ENCODE results near the gene HIPK2. TPM values are rescaled to one million over a fixed set of nuclear protein-coding genes. Genes with fewer than 3 reads are reported as not detected.
A peak's percentile ranks its signal among the peaks of the same experiment; 100 is the strongest.

HIPK2 gene
- polyA plus RNA-seq, 2 donors = 4.2 to 7.8 TPM

- H3K4me3 ChIP-seq (ENCODE audit: low read depth in 1 of 2, low read length in 2 of 2) = no peak overlapping the region
- peaks cover 6 to 18% of the 10 kb centered on the region in 2 donors for H3K4me1 ChIP-seq (ENCODE audit: control insufficient read depth in 2 of 2, insufficient read depth in 2 of 2, low read length in 1 of 2)
- peak overlapping the region in 1 of 2 donors; percentile 35 for H3K27ac ChIP-seq (ENCODE audit: low read depth in 2 of 2, low read length in 1 of 2)
- H3K9me3 ChIP-seq (ENCODE audit: control insufficient read depth in 2 of 2, insufficient read depth in 1 of 2, low read depth in 1 of 2, low read length in 1 of 2) = no peaks in the 10 kb centered on the region
- no peaks in the 10 kb centered on the region for H3K27me3 ChIP-seq (ENCODE audit: control insufficient read depth in 1 of 2, insufficient read depth in 2 of 2, low read length in 2 of 2)
- peaks cover 2 to 21% of the 10 kb centered on the region in 2 donors for H3K36me3 ChIP-seq (ENCODE audit: control insufficient read depth in 2 of 2, insufficient read depth in 2 of 2, low read length in 1 of 2)
- 75 to 78% methylated on average over 5 of the region's 5 CpGs for WGBS, 2 donors
Measured at GRCh38 chr7:139703487-139704307, 74.1 kb downstream of the HIPK2 start.

DNA sequence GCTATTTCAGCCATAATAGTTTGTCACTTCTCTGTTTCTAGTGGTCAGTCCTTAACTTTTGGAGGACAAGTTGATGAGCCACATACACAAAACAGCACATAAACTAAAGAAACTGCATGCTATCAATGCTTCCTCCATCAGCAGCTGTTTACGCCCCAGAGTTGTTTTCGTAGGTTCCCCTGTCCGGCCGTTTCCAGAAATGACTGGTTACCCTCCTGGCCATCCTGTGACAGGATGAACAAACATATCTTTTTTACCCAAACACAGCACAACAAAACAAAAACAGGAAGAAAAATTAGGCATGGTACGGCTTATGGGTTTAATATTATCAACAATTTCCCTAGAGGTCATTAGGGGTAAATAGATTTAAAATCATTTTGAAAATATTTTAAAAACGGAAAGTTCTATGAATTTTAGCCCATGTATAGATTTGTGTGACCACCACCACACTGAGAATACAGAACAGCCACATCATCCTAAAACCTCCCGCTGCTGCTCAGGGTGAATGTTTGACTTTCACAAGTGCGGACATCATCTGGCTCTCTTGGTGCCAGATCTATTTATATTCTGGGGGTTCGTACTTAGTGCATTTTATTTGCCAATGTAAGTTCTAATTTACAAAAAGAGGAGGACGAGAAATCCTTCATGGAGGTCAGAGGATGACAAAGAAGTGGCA is 74.8 kb downstream of the HIPK2 start:
- Histone ChIP-seq H3K27ac (ENCODE audit: low read depth in 2 of 2, low read length in 1 of 2) (no peak overlapping the region), H3K4me3 (ENCODE audit: low read depth in 1 of 2, low read length in 2 of 2) (no peak overlapping the region), H3K9me3 (ENCODE audit: control insufficient read depth in 2 of 2, insufficient read depth in 1 of 2, low read depth in 1 of 2, low read length in 1 of 2) (no peaks in the 10 kb centered on the region), H3K36me3 (ENCODE audit: control insufficient read depth in 2 of 2, insufficient read depth in 2 of 2, low read length in 1 of 2) (peaks cover 2 to 21% of the 10 kb centered on the region in 2 donors), H3K4me1 (ENCODE audit: control insufficient read depth in 2 of 2, insufficient read depth in 2 of 2, low read length in 1 of 2) (peaks cover 6 to 18% of the 10 kb centered on the region in 2 donors), H3K27me3 (ENCODE audit: control insufficient read depth in 1 of 2, insufficient read depth in 2 of 2, low read length in 2 of 2) (no peaks in the 10 kb centered on the region)
- 69 to 76% methylated on average over 10 of the region's 10 CpGs for WGBS, 2 donors

GRCh38 chr7:139702313-139702731 is 75.5 kb downstream of the HIPK2 start:
- 38 to 40% methylated on average over 8 of the region's 8 CpGs for WGBS, 2 donors
- Histone ChIP-seq H3K4me1 (ENCODE audit: control insufficient read depth in 2 of 2, insufficient read depth in 2 of 2, low read length in 1 of 2) (peaks cover 6 to 18% of the 10 kb centered on the region in 2 donors), H3K9me3 (ENCODE audit: control insufficient read depth in 2 of 2, insufficient read depth in 1 of 2, low read depth in 1 of 2, low read length in 1 of 2) (no peaks in the 10 kb centered on the region), H3K4me3 (ENCODE audit: low read depth in 1 of 2, low read length in 2 of 2) (no peak overlapping the region), H3K36me3 (ENCODE audit: control insufficient read depth in 2 of 2, insufficient read depth in 2 of 2, low read length in 1 of 2) (peaks cover 2 to 21% of the 10 kb centered on the region in 2 donors), H3K27me3 (ENCODE audit: control insufficient read depth in 1 of 2, insufficient read depth in 2 of 2, low read length in 2 of 2) (no peaks in the 10 kb centered on the region), H3K27ac (ENCODE audit: low read depth in 2 of 2, low read length in 1 of 2) (no peak overlapping the region)

GRCh38 chr7:139701908-139702307 is 75.9 kb downstream of the HIPK2 start:
- no peaks in the 10 kb centered on the region for H3K9me3 ChIP-seq (ENCODE audit: control insufficient read depth in 2 of 2, insufficient read depth in 1 of 2, low read depth in 1 of 2, low read length in 1 of 2)
- H3K27me3 ChIP-seq (ENCODE audit: control insufficient read depth in 1 of 2, insufficient read depth in 2 of 2, low read length in 2 of 2) = no peaks in the 10 kb centered on the region
- H3K36me3 ChIP-seq (ENCODE audit: control insufficient read depth in 2 of 2, insufficient read depth in 2 of 2, low read length in 1 of 2) = peaks cover 2 to 17% of the 10 kb centered on the region in 2 donors
- no peak overlapping the region for H3K4me3 ChIP-seq (ENCODE audit: low read depth in 1 of 2, low read length in 2 of 2)
- WGBS, 2 donors = 49 to 54% methylated on average over 12 of the region's 12 CpGs
- peaks cover 6 to 18% of the 10 kb centered on the region in 2 donors for H3K4me1 ChIP-seq (ENCODE audit: control insufficient read depth in 2 of 2, insufficient read depth in 2 of 2, low read length in 1 of 2)
- H3K27ac ChIP-seq (ENCODE audit: low read depth in 2 of 2, low read length in 1 of 2) = no peak overlapping the region

GRCh38 chr7:139700505-139701235 is 77.1 kb downstream of the HIPK2 start:
- H3K27ac ChIP-seq (ENCODE audit: low read depth in 2 of 2, low read length in 1 of 2) = no peak overlapping the region
- no peaks in the 10 kb centered on the region for H3K27me3 ChIP-seq (ENCODE audit: control insufficient read depth in 1 of 2, insufficient read depth in 2 of 2, low read length in 2 of 2)
- peaks cover 2 to 12% of the 10 kb centered on the region in 2 donors for H3K36me3 ChIP-seq (ENCODE audit: control insufficient read depth in 2 of 2, insufficient read depth in 2 of 2, low read length in 1 of 2)
- H3K4me3 ChIP-seq (ENCODE audit: low read depth in 1 of 2, low read length in 2 of 2) = no peak overlapping the region
- H3K4me1 ChIP-seq (ENCODE audit: control insufficient read depth in 2 of 2, insufficient read depth in 2 of 2, low read length in 1 of 2) = peaks cover 6 to 18% of the 10 kb centered on the region in 2 donors
- 85% methylated on average over 16 of the region's 16 CpGs for WGBS, 2 donors
- H3K9me3 ChIP-seq (ENCODE audit: control insufficient read depth in 2 of 2, insufficient read depth in 1 of 2, low read depth in 1 of 2, low read length in 1 of 2) = no peaks in the 10 kb centered on the region

DNA sequence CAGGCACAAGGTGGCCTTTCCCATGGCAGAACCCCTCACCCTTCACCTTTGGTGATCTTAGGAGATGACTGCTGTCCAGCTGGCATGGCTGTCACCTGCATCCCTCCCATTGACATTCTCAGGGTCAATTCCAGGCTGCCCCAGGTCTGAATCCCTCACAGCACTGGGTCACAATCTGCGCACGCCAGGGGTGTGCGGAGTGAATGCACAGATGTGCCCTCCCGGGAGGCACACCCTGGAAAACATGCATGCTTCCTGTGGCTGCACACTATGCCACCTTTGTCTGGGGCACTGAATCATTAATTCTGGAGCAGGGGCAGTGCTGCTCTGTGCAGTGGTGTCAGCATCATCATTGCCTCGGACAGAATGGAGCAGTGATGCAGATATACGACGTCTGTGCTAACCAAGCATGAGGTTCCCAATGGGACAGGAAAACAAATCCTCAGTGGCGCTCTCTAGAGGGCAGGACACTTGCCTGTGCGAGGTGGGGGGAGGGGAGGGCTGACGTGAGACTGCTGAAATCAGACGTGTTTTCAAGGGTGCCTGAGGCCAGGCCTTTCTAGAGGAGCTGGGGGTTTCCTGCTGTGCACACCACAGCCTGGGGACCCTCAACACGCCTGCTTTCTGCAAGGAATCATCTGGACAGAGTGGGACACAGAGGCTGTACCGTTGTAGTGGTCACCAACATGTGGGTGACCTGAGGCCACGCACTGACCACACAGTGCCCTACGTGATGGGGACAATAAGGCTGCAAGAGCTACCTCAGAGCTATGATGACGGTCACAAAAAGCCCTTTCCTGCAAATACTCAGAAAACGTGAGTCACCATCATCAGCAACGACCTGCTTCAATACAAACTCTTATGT is 77.9 kb downstream of the HIPK2 start:
- H3K9me3 ChIP-seq (ENCODE audit: control insufficient read depth in 2 of 2, insufficient read depth in 1 of 2, low read depth in 1 of 2, low read length in 1 of 2) = no peaks in the 10 kb centered on the region
- H3K4me3 ChIP-seq (ENCODE audit: low read depth in 1 of 2, low read length in 2 of 2) = no peak overlapping the region
- H3K4me1 ChIP-seq (ENCODE audit: control insufficient read depth in 2 of 2, insufficient read depth in 2 of 2, low read length in 1 of 2) = peaks cover 5 to 18% of the 10 kb centered on the region in 2 donors
- no peaks in the 10 kb centered on the region for H3K27me3 ChIP-seq (ENCODE audit: control insufficient read depth in 1 of 2, insufficient read depth in 2 of 2, low read length in 2 of 2)
- WGBS, 2 donors = 85 to 86% methylated on average over 18 of the region's 18 CpGs
- H3K36me3 ChIP-seq (ENCODE audit: control insufficient read depth in 2 of 2, insufficient read depth in 2 of 2, low read length in 1 of 2) = peaks cover 2 to 12% of the 10 kb centered on the region in 2 donors
- no peak overlapping the region for H3K27ac ChIP-seq (ENCODE audit: low read depth in 2 of 2, low read length in 1 of 2)

DNA sequence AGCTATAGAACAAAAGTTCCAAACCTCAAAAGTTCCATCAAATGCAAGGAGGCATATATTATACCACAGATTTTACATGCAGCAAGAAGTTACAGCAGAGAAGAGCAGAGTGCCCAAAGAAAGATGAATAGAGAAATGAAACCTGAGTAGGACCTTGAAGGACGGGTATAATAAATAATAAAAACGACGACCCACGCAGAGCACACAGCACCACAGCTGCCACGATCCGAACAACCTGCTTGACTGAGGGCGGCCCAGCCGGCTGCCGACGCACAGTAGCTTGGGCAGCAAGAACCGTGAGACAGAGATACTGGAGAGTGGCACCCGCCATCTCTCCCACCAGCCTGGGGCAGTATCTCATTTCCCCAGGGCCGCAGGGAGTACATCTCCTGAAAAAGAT is 79.0 kb downstream of the HIPK2 start:
- Histone ChIP-seq H3K4me3 (ENCODE audit: low read depth in 1 of 2, low read length in 2 of 2) (no peak overlapping the region), H3K4me1 (ENCODE audit: control insufficient read depth in 2 of 2, insufficient read depth in 2 of 2, low read length in 1 of 2) (peaks cover 3 to 10% of the 10 kb centered on the region in 2 donors), H3K27ac (ENCODE audit: low read depth in 2 of 2, low read length in 1 of 2) (no peak overlapping the region), H3K27me3 (ENCODE audit: control insufficient read depth in 1 of 2, insufficient read depth in 2 of 2, low read length in 2 of 2) (no peaks in the 10 kb centered on the region), H3K9me3 (ENCODE audit: control insufficient read depth in 2 of 2, insufficient read depth in 1 of 2, low read depth in 1 of 2, low read length in 1 of 2) (no peaks in the 10 kb centered on the region), H3K36me3 (ENCODE audit: control insufficient read depth in 2 of 2, insufficient read depth in 2 of 2, low read length in 1 of 2) (peaks cover 2 to 9% of the 10 kb centered on the region in 2 donors)
- WGBS, 2 donors = 95 to 96% methylated on average over 13 of the region's 13 CpGs

DNA sequence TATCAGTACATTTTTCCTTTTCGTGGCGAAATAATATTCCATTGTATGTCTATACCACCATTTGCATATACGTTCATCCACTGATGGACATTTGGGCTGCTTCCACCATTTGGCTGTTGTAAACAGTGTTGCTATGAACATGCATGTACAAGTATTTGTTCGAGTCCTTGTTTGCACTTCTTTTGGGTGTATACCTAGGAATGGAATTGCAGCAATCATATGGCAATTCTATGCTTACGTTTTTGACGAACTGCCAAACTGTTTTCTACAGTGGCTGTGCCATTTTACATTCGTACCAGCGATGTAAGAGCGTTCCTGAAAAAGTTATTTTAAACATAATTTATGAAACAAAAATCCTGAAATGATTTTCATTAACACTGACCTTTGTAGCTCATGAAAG is 79.5 kb downstream of the HIPK2 start:
- no peaks in the 10 kb centered on the region for H3K27me3 ChIP-seq (ENCODE audit: control insufficient read depth in 1 of 2, insufficient read depth in 2 of 2, low read length in 2 of 2)
- H3K4me3 ChIP-seq (ENCODE audit: low read depth in 1 of 2, low read length in 2 of 2) = no peak overlapping the region
- 68 to 80% methylated on average over 9 of the region's 9 CpGs for WGBS, 2 donors
- no peaks in the 10 kb centered on the region for H3K9me3 ChIP-seq (ENCODE audit: control insufficient read depth in 2 of 2, insufficient read depth in 1 of 2, low read depth in 1 of 2, low read length in 1 of 2)
- no peak overlapping the region for H3K27ac ChIP-seq (ENCODE audit: low read depth in 2 of 2, low read length in 1 of 2)
- peaks cover 2 to 9% of the 10 kb centered on the region in 2 donors for H3K36me3 ChIP-seq (ENCODE audit: control insufficient read depth in 2 of 2, insufficient read depth in 2 of 2, low read length in 1 of 2)
- H3K4me1 ChIP-seq (ENCODE audit: control insufficient read depth in 2 of 2, insufficient read depth in 2 of 2, low read length in 1 of 2) = peaks cover 5 to 9% of the 10 kb centered on the region in 2 donors

DNA sequence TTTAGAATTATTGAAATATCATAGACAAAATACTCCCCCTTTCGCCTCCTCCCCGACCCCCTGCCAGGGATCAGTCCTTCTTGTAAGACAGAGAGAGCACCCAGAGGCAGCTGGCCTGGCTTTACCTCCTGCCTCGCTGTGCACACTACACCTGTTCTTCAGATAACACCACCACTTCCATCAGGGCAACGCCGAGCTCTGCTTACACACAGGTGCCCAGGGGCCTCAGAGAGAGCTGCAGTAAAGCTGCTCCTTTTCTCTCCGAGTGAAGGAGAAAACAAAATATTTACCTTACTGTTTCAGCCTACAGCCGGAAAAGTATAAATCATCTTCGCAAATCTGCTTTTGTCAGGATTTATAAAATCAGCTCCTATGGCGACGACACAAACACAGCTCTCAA is 80.7 kb downstream of the HIPK2 start:
- Histone ChIP-seq H3K4me1 (ENCODE audit: control insufficient read depth in 2 of 2, insufficient read depth in 2 of 2, low read length in 1 of 2) (peaks cover 5 to 9% of the 10 kb centered on the region in 2 donors), H3K27me3 (ENCODE audit: control insufficient read depth in 1 of 2, insufficient read depth in 2 of 2, low read length in 2 of 2) (no peaks in the 10 kb centered on the region), H3K4me3 (ENCODE audit: low read depth in 1 of 2, low read length in 2 of 2) (no peak overlapping the region), H3K27ac (ENCODE audit: low read depth in 2 of 2, low read length in 1 of 2) (no peak overlapping the region), H3K36me3 (ENCODE audit: control insufficient read depth in 2 of 2, insufficient read depth in 2 of 2, low read length in 1 of 2) (peaks cover 0 to 9% of the 10 kb centered on the region in 2 donors), H3K9me3 (ENCODE audit: control insufficient read depth in 2 of 2, insufficient read depth in 1 of 2, low read depth in 1 of 2, low read length in 1 of 2) (no peaks in the 10 kb centered on the region)
- WGBS, 2 donors = 75 to 77% methylated on average over 10 of the region's 10 CpGs

Measured in esophagus (tissue), 2 donors.